Esophagus mucosa (tissue), 1 donor: Measurements from ENCODE around the gene TAOK1. TPM values are rescaled to one million over a fixed set of nuclear protein-coding genes. Genes with fewer than 3 reads are reported as not detected.
"Not testable (repeated sequence)": the region's sequence is repeated elsewhere in the genome, so short reads cannot be mapped to it uniquely, and the experiment has no call there.

ENCODE experiments used
- ATAC-seq: fragments of 200-7000 bp; cut with Tn5 transposase; one replicate; pipeline ENCODE4 v1.9.1; 2020
- total RNA-seq: library from RNA; stranded (reverse); gene quantifications from one replicate; pipeline ENCODE4 v1.2.4, GENCODE V29; 2023
- donor health status: DM: yes; HTN: yes; CAD: no.

TAOK1 gene
- total RNA-seq, 1 donor from 2014 or later: 33.8 TPM

GRCh38 chr17:29449865-29450671 is 59.9 kb downstream of the TAOK1 start:
- ATAC-seq: no peak

GRCh38 chr17:29451121-29451742 is 61.1 kb downstream of the TAOK1 start:
- no peak for ATAC-seq

- ATAC-seq: no peak
These were observed 67.9 kb downstream of the TAOK1 start for GRCh38 chr17:29458066-29458465.

- no peak for ATAC-seq
These were observed 71.5 kb downstream of the TAOK1 start for GRCh38 chr17:29461483-29462206.

- ATAC-seq: no peak
These were observed 79.1 kb downstream of the TAOK1 start for GRCh38 chr17:29469276-29469675.

- ATAC-seq: not testable (repeated sequence)
These were observed 83.3 kb downstream of the TAOK1 start for GRCh38 chr17:29473437-29473836.

- no peak for ATAC-seq
These were observed 84.1 kb downstream of the TAOK1 start for GRCh38 chr17:29474297-29474696.

- no peak for ATAC-seq
These were observed 85.7 kb downstream of the TAOK1 start for GRCh38 chr17:29475891-29476290.

- not testable (repeated sequence) for ATAC-seq
These were observed 90.2 kb downstream of the TAOK1 start for GRCh38 chr17:29480249-29480928.

GRCh38 chr17:29483503-29483902 is 93.3 kb downstream of the TAOK1 start:
- no peak for ATAC-seq

- ATAC-seq: no peak
These were observed 104.8 kb downstream of the TAOK1 start for GRCh38 chr17:29495011-29495410.

- no peak for ATAC-seq
These were observed 114.5 kb downstream of the TAOK1 start for GRCh38 chr17:29504711-29505110.

GRCh38 chr17:29505836-29506235 is 115.7 kb downstream of the TAOK1 start:
- ATAC-seq: no peak

- no peak for ATAC-seq
These were observed 120.8 kb downstream of the TAOK1 start for GRCh38 chr17:29510953-29511352.

- no peak for ATAC-seq
These were observed 124.6 kb downstream of the TAOK1 start for GRCh38 chr17:29514792-29515191.

- ATAC-seq: no peak
These were observed 128.2 kb downstream of the TAOK1 start for GRCh38 chr17:29518359-29518758.

GRCh38 chr17:29524692-29525091 is 134.5 kb downstream of the TAOK1 start:
- ATAC-seq: no peak

GRCh38 chr17:29526322-29526721 is 136.2 kb downstream of the TAOK1 start:
- ATAC-seq: no peak

- ATAC-seq: no peak
These were observed 143.8 kb downstream of the TAOK1 start for GRCh38 chr17:29533976-29534375.

- ATAC-seq: no peak
These were observed 153.9 kb downstream of the TAOK1 start for GRCh38 chr17:29544066-29544465.

GRCh38 chr17:29546085-29546484 is 155.9 kb downstream of the TAOK1 start:
- ATAC-seq: no peak

GRCh38 chr17:29546830-29547229 is 156.7 kb downstream of the TAOK1 start:
- ATAC-seq: no peak
